Measurements from ENCODE around the gene SSTR5.

DNA sequence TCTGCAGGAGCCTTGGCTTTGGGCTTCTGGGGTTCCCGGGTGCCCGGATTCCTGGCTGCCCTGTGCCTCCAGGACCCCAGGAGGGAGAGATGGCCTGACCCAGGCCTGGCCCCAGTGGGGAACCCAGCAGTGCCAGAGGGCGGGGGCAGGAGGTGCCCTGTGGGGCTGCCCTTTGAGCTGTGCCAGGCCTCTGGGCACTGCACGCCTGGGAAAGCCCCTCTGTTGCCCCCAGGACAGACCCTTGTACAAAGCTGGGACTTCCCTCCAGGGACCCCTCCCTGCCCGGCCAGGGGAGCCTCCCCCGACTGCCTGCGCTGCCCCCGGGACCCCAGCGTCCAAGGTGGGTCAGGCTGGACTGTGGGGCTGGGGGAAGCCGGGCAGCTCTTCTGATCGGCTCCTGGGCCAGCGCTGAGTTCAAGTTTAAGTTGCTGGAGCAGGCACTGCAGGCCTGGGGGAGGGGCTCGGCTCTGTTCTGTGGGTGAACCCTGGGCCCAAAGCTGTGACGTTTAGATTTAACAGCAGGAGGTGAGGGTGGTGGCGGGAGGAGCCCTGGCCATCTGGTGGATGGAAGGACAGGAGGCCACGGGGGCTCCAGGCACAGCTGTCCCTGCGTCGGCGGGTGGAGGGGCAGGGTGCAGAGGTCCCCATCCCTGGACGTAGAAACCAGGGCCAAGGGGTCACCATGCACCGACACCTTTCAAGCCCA is 51.1 kb downstream of the SSTR5 start:
- TF ChIP-seq, protein P1, sequence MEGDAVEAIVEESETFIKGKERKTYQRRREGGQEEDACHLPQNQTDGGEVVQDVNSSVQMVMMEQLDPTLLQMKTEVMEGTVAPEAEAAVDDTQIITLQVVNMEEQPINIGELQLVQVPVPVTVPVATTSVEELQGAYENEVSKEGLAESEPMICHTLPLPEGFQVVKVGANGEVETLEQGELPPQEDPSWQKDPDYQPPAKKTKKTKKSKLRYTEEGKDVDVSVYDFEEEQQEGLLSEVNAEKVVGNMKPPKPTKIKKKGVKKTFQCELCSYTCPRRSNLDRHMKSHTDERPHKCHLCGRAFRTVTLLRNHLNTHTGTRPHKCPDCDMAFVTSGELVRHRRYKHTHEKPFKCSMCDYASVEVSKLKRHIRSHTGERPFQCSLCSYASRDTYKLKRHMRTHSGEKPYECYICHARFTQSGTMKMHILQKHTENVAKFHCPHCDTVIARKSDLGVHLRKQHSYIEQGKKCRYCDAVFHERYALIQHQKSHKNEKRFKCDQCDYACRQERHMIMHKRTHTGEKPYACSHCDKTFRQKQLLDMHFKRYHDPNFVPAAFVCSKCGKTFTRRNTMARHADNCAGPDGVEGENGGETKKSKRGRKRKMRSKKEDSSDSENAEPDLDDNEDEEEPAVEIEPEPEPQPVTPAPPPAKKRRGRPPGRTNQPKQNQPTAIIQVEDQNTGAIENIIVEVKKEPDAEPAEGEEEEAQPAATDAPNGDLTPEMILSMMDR (IDR thresholded peaks at IDR 0.05), result no peak
- no peak for TF ChIP-seq POLR2A (IDR thresholded peaks at IDR 0.05)
